Lower leg skin (tissue), 4 donors: ENCODE results near the gene VEGFB. TPM values are rescaled to one million over a fixed set of nuclear protein-coding genes. Genes with fewer than 3 reads are reported as not detected.

Experiments
- DNase-seq, 2 donors: peaks; one replicate each; pipeline ENCODE4 v3.0.0-alpha.2; 2019; ENCODE audit warnings: low spot score in 2 of 2
- H3K4me3 ChIP-seq: fragments of 200-600 bp; sonication (generic); 2 replicates; pipeline ENCODE4 v1.5.1; 2017; ENCODE audit warnings: mild to moderate bottlenecking, low read depth; ENCODE audit not compliant: poor library complexity, severe bottlenecking
- POLR2A ChIP-seq, 2 donors: fragments of 450-650 bp; IDR thresholded peaks; one replicate each; pipeline ENCODE4 v1.6.1; 2016 to 2017; ENCODE audit warnings: antibody characterized with exemption in 2 of 2, mild to moderate bottlenecking in 1 of 2, moderate library complexity in 1 of 2
- WGBS, 2 donors: methylation state at CpG; one replicate each; pipeline ENCODE4 v1.1.5; 2018; 5-methylcytosine and 5-hydroxymethylcytosine counted together
- intact Hi-C: fragments of 100-400 bp; cut with DNase I; formaldehyde crosslinking; loops from one replicate; pipeline ENCODE4 v1.15.0; 2023; ENCODE audit warnings: low total_unique reads
- total RNA-seq, 4 donors: library from RNA; depleted of rRNA; stranded (reverse); fragments of >200 nt; gene quantifications; one replicate each; pipeline ENCODE4 v1.1.0, GENCODE V29; 2016
- TF ChIP-seq, protein P1 (sequence below), 3 donors: fragments of 450-650 bp; IDR thresholded peaks; one replicate each; pipeline ENCODE4 v1.5.1; 2016; ENCODE audit warnings: antibody characterized with exemption in 3 of 3, mild to moderate bottlenecking in 3 of 3, moderate library complexity in 2 of 3

The VEGFB gene
- total RNA-seq, 4 donors from 2014 or later: 45.9 to 71.2 (median 65.6) TPM

DNA sequence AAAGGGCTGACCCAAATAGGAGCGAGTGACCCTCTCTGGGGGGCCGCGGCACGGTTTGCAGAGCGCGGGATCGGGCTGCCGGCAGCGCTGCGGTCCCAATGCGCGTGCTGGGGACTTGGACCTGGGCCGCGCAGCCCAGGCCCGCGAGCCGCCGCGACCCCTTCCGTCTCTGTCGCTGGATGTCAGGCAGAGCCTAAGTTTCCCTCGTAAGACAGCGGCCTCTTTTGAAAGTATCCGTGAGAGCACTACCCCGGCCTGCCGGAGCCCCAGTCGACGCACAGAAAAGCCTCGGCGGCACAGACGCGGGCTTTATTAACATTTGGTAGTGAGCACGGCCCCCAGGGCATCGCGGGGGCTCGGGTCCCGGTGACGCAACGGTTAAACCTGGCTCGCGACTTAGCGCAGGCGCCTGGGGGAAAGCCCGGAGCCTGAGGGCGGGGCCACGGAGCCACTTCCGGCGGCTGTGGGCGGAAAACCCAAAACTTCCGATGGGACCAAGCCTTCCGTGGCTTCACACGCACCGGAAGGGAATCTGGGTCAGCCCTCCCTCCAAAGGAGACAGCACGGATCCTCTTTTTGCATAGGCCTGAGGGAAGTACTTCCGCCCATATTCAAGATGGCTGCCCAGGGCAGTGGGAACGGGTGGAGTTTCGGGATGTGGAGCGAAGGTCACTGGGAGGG, 35.3 kb downstream of the VEGFB start:
- peak overlapping the region; percentile 72 for H3K4me3 ChIP-seq
- intact Hi-C loops: no loop called here
- DNase-seq: peak; percentile 98 to 99
- 0 to 1% methylated on average over 26 to 34 of the region's 58 CpGs for WGBS, 2 donors
- TF ChIP-seq, protein P1, sequence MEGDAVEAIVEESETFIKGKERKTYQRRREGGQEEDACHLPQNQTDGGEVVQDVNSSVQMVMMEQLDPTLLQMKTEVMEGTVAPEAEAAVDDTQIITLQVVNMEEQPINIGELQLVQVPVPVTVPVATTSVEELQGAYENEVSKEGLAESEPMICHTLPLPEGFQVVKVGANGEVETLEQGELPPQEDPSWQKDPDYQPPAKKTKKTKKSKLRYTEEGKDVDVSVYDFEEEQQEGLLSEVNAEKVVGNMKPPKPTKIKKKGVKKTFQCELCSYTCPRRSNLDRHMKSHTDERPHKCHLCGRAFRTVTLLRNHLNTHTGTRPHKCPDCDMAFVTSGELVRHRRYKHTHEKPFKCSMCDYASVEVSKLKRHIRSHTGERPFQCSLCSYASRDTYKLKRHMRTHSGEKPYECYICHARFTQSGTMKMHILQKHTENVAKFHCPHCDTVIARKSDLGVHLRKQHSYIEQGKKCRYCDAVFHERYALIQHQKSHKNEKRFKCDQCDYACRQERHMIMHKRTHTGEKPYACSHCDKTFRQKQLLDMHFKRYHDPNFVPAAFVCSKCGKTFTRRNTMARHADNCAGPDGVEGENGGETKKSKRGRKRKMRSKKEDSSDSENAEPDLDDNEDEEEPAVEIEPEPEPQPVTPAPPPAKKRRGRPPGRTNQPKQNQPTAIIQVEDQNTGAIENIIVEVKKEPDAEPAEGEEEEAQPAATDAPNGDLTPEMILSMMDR (IDR thresholded peaks at IDR 0.05): no peak
- no peak for TF ChIP-seq POLR2A (IDR thresholded peaks at IDR 0.05)

DNA sequence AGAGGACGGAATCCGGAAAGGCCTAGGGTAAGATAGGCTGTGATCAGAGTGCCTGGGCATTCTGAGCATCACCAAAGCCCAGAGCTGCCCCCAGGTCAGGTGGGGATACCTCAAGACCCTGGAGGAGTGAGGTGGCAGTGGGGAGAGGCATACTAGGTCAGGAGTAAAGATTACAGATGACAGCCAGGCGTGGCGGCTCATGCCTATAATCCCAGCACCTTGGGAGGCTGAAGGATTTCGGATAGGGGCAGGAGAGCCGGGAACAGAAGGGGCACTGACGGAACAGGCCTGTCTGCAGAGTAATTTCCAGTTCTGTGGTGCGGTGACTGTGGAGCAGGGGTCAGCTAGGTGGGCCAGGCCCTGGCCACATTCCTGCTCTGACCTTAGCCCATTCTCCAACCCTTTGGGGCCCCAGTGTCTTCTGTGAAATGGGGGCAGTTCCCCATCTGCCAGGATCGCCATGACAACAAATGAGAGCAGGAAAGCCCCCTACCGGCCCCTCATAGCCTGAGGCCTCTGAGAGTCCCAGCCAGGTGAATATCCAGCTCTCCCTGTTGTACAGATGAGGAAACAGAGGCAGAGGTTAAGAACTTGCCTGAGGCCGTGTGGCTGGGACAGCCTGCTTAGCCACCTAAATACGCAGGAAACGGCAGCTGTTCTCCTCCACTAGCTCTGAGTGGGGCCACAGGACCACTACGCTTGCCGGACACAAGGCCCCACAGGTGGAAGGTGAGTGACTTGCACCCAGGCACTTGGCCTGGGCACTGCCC, 40.8 kb downstream of the VEGFB start:
- H3K4me3 ChIP-seq: no peak overlapping the region
- intact Hi-C loops: no loop called here
- 82 to 85% methylated on average over 12 to 15 of the region's 15 CpGs for WGBS, 2 donors
- TF ChIP-seq, protein P1 (IDR thresholded peaks at IDR 0.05): no peak
- TF ChIP-seq POLR2A (IDR thresholded peaks at IDR 0.05): no peak
- DNase-seq: no peak

GRCh38 chr11:64275841-64276240, 41.5 kb downstream of the VEGFB start:
- 80 to 86% methylated on average over 2 of the region's 2 CpGs for WGBS, 2 donors

DNA sequence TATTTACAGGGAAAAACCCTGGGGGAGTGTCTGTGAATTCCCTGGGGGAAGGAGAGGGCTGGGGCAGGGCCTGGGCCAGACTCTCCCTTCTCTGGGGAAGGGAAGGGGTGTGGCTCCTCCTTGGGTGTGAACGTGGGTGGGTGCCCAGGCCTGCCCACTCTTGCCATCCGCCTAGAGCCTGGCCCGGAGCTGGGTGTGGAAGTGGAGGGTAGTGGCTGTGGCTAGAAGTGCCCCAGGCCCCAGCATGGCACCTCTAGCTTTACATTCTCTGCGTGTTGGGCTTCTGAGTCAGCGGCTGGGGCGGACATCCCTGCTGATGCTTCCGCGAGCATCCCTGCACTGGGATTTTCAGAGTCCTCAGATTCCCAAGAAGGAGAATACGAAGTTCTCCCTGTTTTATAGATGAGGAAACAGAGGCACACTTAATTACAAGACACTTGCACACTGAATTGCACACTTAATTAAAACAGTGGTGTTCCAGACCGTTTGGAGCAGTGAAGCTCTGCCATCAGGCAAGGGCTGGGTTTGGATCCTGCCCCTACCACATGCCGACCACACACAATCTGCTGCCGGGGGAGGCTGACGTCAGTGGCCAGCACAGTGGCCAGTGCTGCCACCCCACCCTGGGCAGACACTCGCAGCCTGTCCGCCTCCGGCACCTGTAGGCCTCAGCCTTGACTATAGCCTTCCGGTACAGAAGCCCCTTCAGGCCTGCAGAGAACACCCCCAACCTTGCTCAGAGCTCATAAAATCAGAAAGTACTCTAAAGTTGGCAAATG, 42.5 kb downstream of the VEGFB start:
- no peak overlapping the region for H3K4me3 ChIP-seq
- intact Hi-C loops: no loop called here
- 41 to 46% methylated on average over 17 of the region's 17 CpGs for WGBS, 2 donors
- no peak for DNase-seq
- TF ChIP-seq, protein P1 (IDR thresholded peaks at IDR 0.05): no peak
- no peak for TF ChIP-seq POLR2A (IDR thresholded peaks at IDR 0.05)

More at GRCh38 chr11:64275841-64276240, 41.5 kb downstream of the VEGFB start:
- no peak for TF ChIP-seq POLR2A (IDR thresholded peaks at IDR 0.05)
- TF ChIP-seq, protein P1 (IDR thresholded peaks at IDR 0.05): no peak
- intact Hi-C loops: no loop called here
- DNase-seq: no peak
- no peak overlapping the region for H3K4me3 ChIP-seq

GRCh38 chr11:64278576-64279190, 44.3 kb downstream of the VEGFB start:
- WGBS, 2 donors: 83 to 85% methylated on average over 8 of the region's 8 CpGs
- TF ChIP-seq, protein P1 (IDR thresholded peaks at IDR 0.05): no peak
- no peak for TF ChIP-seq POLR2A (IDR thresholded peaks at IDR 0.05)
- DNase-seq: no peak
- intact Hi-C loops: no loop called here
- H3K4me3 ChIP-seq: no peak overlapping the region
